ENCODE data around the gene CFAP410.
"Not testable (repeated sequence)": the region's sequence is repeated elsewhere in the genome, so short reads cannot be mapped to it uniquely, and the experiment has no call there.

The CFAP410 gene

DNA sequence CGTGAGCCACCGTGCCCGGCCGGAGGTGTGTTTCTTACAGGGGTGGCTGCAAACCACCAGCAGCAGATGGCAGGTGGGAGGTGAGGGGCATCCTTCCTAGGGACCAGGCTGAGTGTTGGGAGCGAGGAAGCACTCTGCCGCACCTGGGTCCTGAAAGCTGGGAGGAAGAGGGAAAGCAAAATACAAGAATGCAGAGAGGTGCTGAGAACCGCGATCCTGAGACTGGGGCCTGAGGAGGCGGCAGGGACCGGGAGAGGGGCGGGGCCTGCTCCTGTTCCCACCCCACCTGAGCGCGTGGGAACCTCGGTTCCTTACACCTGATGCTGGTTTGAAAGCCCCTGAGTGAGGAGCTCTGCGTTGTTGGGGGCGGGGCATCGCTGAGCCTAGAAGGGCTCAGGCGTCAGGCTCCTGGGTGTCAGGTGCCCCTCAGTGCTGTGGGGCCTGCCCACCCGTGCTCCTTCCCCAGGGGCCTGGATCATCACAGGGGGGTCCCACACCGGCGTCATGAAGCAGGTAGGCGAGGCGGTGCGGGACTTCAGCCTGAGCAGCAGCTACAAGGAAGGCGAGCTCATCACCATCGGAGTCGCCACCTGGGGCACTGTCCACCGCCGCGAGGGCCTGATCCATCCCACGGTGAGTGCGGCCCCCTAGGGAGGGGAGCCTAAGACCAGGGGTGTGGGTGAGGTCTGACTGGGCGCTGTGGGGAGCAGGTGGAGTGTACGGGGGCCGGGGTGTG lies 29.7 kb upstream of the CFAP410 start:
- peak; percentile 55 for DNase-seq

DNA sequence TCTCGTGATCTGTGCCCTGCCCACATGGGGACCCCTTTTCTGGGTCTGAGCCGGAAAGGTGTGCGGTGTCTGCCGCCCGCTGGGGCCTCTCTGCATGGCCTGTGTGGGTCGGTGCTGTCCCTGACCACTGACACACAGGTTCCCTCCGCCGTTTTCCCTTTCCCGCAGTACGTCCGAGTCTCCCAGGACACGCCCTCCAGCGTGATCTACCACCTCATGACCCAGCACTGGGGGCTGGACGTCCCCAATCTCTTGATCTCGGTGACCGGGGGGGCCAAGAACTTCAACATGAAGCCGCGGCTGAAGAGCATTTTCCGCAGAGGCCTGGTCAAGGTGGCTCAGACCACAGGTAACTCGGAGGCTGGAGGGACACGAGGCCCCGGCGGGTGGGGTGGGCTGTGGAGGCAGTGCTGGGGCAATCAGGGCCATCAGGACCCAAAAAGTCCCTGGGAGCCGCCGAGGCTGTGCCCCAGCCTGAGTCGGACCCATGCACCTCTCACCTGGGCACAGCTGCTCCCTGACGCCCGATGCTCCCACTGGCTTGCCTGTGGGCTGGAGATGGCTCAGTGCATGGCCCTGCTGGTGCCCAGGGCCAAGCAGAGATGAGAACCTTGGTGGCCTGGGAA lies 27.5 kb upstream of the CFAP410 start:
- DNase-seq, result peak; percentile 42

DNA sequence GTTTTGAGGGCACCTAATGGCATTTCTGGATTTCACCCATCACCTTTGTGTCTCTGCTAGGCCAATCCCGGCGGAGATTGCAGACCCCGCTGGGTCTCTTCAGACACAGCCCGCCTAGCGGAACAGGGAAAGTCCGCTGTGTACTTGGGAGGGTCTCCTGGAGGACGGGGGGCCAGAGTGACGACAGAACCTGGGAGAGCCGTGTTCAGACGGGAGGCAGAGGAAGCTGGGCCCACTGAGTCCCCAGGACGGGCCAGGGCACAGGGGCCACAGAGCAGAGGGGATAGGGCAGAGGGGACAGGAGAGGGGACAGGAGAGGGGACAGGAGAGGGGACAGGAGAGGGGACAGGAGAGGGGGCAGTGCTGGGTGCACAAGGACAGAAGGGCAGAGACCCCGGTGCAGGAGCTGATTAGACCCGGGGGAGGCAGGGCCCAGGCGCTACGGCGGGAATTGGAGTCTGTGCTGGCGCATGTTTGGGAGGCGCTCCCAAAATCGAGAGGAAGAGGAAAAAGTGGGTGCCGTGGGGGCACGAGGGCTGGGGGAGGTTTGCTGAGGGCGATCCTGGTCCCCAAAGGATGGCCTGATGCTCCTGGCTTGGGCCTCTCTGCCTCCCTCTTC lies 26.9 kb upstream of the CFAP410 start:
- no peak for DNase-seq

DNA sequence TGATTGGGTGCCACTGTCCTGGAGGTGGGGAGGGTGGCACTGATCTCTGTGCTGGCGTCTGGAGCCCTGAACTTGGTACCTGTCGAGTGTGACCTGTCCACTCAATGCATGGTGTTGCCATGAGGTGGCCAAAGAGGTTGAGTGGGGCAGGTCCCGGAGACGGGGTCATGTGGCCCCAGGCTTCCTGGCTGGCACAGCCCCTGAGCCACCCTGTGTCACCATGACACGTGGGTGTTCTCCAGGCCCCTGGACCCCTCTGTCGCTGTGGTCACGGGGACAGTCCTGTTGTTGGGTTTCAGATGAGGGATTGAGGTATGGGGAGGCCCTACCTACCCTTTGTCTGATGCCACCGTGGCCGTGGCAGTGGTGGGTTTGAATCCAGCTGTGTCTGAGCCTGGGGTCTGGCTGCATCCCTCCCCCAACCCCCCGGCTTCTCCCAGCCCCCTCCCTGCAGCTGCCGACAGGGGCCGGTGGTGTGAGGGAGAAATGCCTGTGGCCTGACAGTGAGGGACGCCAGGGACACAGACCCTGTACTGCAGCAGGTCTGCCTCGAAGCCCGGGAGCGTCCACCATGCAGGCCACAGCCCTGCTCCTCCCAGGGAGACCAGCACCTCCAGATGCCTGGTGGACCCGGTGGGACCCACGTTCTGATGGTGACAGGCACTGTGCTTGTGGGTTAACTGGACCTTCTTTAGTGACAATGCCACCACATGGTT lies 26.2 kb upstream of the CFAP410 start:
- DNase-seq, result peak; percentile 38

DNA sequence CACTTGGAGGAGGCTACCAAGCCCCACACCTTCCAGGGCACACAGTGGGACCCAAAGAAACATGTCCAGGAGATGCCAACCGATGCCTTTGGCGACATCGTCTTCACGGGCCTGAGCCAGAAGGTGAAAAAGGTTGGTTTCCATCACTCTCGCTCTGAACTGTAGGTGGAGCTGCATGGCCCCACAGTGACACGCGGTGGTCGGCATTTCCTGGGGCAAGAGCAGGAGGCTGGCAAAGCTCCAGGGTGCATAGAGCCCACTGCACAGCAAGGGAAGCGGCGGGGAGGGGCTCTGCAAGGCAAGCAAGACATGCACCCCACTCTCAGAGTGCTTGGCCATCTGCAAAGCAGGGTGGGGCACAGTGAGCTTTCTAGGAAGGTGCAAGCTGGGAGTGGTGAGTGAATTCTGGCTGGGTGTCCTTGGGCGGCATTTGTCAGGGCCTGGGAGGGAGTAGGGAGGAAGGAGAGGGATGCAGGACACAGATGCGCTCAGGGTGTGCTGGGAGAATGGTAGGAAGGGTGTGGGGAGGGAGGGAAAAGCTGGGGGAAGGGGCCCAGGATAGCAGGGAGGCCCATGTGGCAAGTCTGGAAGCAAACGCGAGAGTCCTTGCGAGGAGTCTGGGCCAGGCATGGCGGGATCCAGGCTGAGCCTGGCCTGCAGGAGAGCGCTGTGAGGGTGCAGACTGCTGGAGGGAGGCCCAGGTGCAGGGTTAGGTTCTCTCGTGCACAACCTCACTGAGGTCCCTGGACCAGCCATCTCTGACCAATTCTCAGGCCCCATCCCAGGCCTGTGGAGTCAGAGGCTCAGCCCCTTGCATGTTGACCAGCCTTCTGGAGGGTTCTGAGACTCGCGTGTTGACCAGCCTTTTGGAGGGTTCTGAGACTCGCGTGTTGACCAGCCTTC lies 25.2 kb upstream of the CFAP410 start:
- DNase-seq, result peak; percentile 51

DNA sequence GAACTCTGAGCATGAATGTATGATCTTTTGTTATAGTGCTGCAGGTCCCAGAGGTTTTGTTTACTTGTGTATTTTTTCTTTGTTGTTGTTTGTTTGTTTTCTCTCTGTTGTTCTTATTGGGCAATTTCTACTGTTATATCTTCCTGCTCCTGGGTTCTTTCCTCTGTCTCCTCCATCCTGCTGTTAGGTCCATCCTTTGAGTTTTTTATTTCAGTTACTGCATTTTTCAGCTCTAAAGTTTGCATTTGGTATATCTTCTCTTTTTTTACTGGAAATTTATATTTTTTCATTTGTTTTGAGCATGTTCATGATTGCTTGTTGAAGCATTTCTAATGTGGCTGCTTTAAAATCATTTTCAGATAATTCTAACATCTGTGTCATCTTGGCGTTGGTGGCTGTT lies 24.1 kb upstream of the CFAP410 start:
- no peak for DNase-seq

DNA sequence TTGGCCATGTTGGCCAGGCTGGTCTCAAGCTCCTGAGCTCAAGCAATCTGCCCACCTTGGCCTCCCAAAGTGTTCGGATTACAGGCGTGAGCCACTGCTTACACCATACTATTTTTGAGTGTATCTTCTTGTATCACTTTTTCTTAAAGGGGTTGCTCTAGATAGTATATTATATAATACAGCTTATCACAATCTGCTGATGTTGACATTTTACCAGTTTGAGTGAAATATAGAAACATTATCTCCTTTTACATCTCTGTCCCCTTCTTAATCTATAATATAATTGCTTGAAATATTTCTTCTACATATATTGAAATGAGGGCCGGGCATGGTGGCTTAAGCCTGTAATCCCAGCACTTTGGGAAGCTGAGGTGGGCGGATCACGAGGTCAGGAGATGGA lies 22.7 kb upstream of the CFAP410 start:
- not testable (repeated sequence) for DNase-seq

DNA sequence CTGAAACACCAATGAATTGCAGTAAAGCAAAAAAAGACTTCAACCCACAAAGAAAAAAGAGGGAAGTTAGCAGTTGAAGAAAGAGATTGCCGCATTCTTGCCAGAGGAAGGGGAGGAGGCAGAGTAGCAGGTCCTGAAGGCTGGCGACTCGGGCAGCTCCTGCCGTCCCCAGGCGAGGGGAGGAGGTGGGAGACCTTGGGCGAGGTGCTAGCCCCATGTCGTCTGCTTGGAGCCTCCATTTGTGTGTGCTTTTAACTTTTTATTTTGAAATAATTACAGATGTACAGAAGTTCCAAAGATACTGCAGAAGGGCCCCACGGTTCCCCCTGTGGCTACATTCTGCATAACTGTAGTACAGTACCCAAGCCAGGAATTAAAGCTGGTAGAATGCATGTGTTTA lies 21.0 kb upstream of the CFAP410 start:
- no peak for DNase-seq

DNA sequence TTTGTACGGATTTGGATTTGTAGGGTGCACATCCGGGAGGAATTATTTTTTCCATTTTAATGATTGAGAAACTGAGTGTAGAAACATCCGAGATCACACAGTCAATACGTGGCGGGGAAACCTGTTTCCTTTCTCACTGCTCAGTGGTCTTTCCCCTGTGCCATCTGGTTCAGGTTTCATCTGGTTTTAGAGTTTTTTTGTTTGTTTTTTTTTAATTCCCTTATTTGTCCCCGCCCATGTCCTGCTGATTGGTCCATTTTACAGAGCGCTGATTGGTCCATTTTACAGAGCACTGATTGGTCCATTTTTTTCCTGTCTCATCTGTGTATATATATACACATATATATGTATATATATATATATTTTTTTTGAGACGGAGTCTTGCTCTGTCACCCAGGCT lies 20.2 kb upstream of the CFAP410 start:
- no peak for DNase-seq

DNA sequence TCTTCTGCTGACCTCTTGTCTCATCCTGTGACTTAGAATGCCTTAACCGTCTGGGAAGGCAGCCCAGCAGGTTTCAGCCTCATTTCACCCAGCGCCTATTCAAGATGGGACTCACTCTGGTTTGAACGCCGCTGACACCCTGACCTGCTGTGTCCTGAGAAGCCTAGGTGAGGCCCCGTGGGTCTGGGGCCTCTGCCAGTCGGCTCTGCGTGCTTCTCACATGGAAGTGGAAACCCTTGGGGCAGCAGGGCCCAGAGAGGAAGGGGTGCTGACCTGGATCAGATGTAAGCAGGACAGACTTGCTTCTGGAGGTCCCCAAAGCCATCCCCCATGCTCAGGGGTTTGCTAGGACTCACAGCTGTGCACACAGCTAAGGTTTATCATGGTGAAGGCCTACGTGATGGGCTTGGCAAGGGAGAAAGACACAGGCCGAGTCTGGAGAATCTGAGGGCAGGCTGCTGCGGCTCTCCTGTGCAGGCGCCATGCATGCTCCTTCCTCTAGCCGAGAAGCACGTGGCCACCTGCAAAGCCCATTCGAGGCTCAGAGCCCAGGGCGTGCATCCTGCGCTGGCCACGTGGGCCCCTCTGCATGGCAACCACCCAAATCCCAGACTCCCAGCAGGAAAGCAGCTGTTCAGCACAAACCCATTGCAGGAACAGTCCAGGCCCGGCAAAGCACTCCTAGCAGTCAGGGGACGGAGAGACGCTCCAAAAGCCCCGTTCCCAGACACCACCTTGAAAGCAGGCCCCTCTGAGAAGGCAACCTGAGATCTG lies 18.1 kb upstream of the CFAP410 start:
- DNase-seq, result no peak

DNA sequence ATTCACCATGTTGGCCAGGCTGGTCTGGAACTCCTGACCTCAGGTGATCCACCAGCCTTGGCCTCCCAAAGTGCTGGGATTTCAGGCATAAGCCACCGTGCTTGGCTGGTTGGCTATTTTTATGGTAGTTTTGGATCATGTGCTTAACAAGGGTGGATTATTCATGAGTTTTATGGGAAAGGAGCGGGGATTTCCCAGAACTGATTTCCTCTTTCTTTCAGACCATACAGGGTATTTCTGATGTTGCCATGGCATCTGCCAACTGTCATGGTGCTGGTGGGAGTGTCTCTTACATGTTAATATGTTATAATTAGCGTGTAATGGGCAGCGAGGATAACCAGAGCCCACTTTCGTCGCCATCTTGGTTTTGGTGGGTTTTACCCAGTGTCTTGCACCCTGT lies 17.4 kb upstream of the CFAP410 start:
- no peak for DNase-seq

DNA sequence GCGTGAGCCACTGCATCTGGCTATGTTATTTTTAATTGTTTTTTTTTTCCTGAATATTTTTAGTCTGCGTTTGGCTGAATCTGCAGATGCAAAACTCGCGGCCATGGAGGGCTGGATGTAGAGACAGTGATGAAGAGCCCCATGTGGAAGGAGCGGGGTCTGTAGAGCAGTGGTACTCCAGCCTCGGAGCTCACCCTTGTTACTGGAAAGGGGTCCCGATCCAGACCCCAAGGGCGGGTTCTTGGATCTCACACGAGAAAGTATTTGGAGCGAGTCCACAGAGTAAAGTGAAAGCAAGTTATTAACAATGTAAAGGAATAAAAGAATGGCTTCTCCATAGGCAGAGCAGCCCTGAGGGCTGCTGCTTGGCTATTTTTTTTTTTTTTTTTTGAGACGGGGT lies 17.0 kb upstream of the CFAP410 start:
- no peak for DNase-seq

DNA sequence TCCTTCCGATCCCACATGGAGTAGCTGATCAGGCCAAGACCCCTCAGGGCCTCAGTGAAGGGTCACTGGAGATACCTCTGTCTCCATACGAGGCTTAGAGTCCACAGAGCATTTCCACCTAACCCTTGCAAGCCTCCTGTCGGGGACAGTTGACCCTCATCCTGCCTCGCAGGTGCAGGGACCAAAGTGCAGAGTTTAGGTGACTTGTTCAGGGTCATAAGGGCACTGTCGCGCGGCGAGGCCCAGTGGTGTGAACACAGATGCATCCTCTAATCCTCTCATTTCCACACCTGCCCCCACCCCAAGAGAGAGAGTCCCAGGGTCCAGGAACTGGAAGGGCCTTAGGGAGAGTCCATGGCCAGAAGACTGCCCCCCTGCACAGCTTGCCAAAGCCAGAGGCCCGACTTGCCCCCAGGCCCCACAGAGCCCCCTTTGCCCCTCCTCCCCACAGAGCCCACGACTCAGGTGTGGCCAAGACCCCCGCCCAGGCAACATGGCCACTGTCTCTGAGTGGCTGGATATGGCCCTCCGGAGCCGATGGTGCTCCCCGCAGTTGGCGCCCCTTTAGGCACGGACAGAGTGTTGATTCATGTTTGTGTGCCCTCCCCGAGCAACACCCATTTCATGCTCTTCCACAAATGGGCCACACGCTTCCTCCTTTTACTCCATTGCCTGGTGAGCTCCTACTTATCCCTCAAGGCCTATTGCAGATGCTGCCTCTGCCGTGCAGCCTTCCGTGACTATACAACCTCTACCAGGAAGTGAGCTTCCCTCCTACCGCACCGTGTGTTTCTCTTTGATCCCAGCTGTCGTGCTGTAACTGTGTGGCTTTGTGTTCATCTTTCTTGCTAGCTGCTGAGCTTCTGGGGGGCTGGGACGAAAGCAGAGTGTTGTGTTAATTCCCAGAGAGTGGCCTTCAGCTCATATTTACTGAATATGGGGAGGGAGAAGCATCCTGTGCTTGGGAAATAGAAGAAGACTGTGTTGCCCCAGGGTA lies 15.9 kb upstream of the CFAP410 start:
- no peak for DNase-seq

DNA sequence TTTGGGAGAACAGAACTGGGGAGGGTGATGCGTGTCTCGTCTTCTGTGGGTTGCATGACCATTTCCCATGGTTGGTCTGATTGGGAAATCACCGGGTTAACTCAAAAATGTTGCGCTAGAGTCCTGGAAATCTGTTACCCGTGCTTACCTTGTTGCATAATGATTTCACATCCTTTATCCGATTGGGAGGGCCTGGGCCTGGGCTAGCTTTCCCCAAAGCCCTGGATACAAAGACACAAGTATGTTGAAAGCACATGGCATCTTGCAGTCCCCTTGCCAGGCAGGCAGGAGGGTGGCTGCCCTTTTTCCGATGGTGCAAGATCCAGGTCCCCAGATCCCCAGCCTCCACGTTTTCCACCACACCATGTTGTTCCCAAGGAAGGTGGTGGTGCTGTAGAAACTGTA lies 14.8 kb upstream of the CFAP410 start:
- DNase-seq, result no peak

DNA sequence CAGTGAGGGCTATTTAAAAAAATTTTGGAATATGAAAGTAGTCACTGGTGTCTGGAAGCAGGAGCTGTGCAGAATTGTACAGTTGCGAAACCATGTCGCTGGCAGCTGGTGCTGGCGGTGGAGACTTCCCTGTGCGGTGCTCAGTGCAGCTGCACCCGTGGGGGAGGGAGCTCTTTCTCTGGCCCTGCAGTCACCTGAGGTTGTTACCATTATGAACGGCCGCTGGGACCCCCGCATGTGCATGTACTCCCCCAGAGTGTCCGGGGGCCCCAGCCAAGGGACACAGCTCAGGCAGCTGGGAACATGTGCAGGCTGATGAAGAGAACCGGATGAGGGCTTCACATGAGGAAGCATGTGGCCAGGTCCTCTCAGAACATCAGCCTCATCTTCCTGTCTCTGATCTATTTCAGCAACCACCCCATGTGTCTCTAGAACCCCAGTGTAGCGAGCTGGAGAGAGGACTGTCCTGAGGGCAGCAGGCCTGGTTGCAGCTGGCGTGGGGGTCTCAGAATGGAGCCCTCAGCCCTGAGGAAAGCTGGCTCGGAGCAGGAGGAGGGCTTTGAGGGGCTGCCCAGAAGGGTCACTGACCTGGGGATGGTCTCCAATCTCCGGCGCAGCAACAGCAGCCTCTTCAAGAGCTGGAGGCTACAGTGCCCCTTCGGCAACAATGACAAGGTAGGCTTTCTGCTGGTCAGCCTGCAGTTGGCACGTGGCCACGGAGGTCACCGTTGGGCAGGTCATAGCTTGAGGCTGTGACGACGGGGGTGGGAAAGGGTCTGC lies 14.2 kb upstream of the CFAP410 start, which contains the start of gene TRPM2:
TSS of gene TRPM2 (plus strand) at position 431 of the 780 bp plus-strand sequence. CDS start at position 511, 80 bp downstream.
- no peak for DNase-seq

DNA sequence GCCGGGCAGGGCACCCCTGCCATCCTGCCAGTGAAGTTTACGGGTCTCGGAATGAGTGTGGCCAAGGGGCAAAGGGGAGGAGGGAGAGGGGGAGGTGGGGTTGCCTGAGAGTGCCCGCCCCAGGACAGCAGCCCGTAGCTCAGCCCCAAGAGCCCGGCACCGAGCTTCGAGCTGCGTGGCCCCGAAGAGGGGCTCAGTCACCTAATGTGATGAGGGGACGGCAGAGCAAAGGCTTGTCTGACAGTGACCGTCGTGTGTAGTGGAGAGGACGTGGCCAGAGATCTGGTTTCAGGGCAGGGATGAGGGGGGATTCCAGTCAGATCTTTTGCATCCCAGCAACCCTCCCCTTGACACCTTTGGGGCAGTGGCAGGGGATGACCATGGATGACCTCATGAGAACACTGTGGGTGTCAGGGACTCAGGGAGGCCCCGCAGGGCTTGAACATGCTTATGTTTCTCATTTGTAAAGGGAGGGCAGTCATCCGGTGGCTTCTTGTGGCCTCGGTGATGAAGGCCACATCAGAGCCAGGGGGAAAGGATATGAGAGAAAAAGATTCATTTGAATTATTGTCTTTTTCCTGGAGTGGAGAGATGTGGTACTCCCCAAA lies 13.2 kb upstream of the CFAP410 start:
- no peak for DNase-seq

DNA sequence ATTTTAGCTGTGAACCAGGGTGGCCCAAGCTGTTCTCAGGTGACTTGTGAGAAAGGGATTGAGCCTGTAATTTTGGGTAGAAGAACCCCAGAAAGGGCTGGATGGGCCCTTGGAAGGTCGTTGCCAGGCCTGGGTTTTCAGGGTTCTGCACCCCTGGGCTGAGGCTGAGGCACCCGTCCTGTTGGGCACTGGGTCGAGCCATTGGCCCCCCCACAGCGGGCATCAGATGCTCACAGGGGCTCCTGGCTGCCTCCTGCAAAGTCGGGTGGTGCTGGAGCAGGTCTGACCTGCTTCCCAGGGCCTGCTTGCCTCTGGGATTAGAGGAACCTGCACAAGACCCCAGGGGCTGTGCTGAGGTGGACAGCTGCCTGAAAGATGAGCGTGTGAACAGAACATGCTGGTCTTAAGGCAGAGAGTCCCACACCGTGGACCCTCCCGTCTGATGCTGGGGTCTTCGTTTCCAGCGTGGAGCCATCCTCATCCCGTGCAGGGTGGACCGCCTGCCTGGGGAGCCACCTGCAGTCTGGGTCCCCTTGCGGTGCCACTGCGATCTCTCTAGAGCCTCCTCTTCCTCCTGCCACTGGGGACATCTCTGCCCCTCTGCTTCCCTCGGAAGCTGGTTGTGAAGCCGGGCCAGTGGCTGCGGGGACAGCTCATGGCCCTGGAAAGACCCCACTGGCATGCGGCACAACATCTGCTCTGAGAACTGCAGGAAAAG lies 12.5 kb upstream of the CFAP410 start:
- no peak for DNase-seq

DNA sequence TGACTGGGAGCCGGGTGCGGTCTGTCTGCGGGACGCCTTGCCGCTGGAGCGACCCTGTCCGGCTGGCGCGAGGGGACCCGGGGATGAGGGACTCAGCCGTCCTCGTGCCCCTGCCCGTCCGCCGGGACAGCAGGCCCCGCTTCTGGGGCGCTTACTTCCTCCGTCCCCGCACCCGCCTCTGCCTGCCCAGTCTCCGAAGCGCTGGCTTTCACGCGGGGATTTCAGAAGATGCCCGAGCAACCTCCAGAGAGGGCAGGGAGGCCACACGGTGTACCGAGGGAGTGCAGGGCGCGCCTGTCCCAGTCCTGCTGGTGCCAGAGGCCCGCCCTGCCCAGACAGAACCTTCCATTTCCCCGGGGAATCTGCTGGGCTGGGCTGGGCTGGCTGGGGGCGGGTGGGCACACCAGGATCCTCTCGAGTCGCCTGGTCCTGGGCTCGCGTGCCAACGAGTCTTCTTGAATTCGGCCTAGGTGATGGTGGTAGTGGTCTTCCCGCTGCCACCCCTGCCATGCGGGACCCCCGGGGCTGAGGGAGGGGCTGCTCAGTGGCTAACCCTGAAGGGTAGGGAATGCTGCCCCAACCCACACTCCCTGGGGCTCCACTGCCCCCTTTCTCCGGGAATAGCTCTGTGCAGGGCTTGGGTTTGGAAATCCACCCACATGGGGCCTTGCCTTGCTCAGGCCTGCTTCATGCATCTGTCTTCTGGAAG lies 11.7 kb upstream of the CFAP410 start:
- DNase-seq, result no peak

Data from islet precursor cell (in vitro differentiated cells).